Transverse colon (tissue), 4 donors: ENCODE data around the gene MEX3A. TPM values are rescaled to one million over a fixed set of nuclear protein-coding genes. Genes with fewer than 3 reads are reported as not detected.

Experiments
- DNase-seq: peaks from one replicate; pipeline ENCODE4 v3.0.0-alpha.2; 2019
- H3K27ac ChIP-seq, 4 donors: fragments of 200-600 bp; sonication (generic); 2 replicates each; pipeline ENCODE4 v1.5.1; 2016 to 2018; ENCODE audit warnings: inconsistent platforms in 4 of 4
- H3K27me3 ChIP-seq: fragments of 200-600 bp; sonication (generic); 2 replicates; pipeline ENCODE4 v1.5.1; 2017; ENCODE audit warnings: inconsistent platforms
- H3K36me3 ChIP-seq, 4 donors: fragments of 200-600 bp; sonication (generic); 2 replicates each; pipeline ENCODE4 v1.5.1; 2017 to 2019; ENCODE audit warnings: inconsistent platforms in 4 of 4
- H3K4me1 ChIP-seq, 4 donors: fragments of 200-600 bp; sonication (generic); 2 replicates each; pipeline ENCODE4 v1.5.1; 2017 to 2020; ENCODE audit warnings: inconsistent platforms in 4 of 4
- H3K4me3 ChIP-seq, 4 donors: fragments of 200-600 bp; sonication (generic); 1 replicate in 1 of 4; 2 replicates in 3 of 4; pipeline versions ENCODE4 v1.5.1 to v1.6.1; 2017 to 2019; ENCODE audit warnings: inconsistent platforms in 4 of 4
- H3K9me3 ChIP-seq, 2 donors: fragments of 200-600 bp; sonication (generic); 2 replicates each; pipeline ENCODE4 v1.5.1; 2017 to 2019; ENCODE audit warnings: inconsistent platforms in 2 of 2
- CTCF ChIP-seq, 5 experiments: fragments of 200-600 bp in 3 of 5; fragments of 450-650 bp in 2 of 5; sonication (generic) in 3 of 5; IDR thresholded peaks; 1 replicate in 2 of 5; 2 replicates in 3 of 5; pipeline ENCODE4 v1.5.1; 2016 to 2017; ENCODE audit warnings: antibody characterized with exemption in 5 of 5, inconsistent platforms in 3 of 5, mild to moderate bottlenecking in 2 of 5, moderate library complexity in 1 of 5
- EP300 ChIP-seq: sonication (generic); formaldehyde crosslinking; IDR thresholded peaks from one replicate; pipeline ENCODE4 v1.6.1; 2017; ENCODE audit warnings: antibody characterized with exemption, low read depth
- POLR2A ChIP-seq: fragments of 450-650 bp; IDR thresholded peaks from one replicate; pipeline ENCODE4 v1.6.1; 2016; ENCODE audit warnings: antibody characterized with exemption, mild to moderate bottlenecking, moderate library complexity
- POLR2AphosphoS5 ChIP-seq, 3 donors: sonication (generic); formaldehyde crosslinking; IDR thresholded peaks; one replicate each; pipeline ENCODE4 v1.6.1; 2016; ENCODE audit warnings: antibody characterized with exemption in 3 of 3
- WGBS, 2 donors: methylation state at CpG; one replicate each; pipeline ENCODE4 v1.1.5; 2018; ENCODE audit warnings: low coverage in 1 of 2; 5-methylcytosine and 5-hydroxymethylcytosine counted together
- in situ Hi-C, 4 donors: fragments of 200-750 bp; cut with MboI; loops; one replicate each; pipeline versions ENCODE4 v1.15.0 to v1.15.1; 2017; ENCODE audit warnings: low sequenced_read_pairs in 3 of 4, low pct_ligation_motif_present in 1 of 4, low pct_unique_long_range_greater_than_20kb in 1 of 4
- intact Hi-C: fragments of 100-400 bp; cut with DNase I; formaldehyde crosslinking; loops from one replicate; pipeline ENCODE4 v1.15.1; 2023; ENCODE audit warnings: low total_unique reads
- total RNA-seq, 4 donors: library from RNA; depleted of rRNA; stranded (reverse); fragments of >200 nt; gene quantifications; one replicate each; pipeline ENCODE4 v1.1.0, GENCODE V29; 2016

The MEX3A gene
- total RNA-seq, 4 donors from 2014 or later = 0.14 to 0.60 (median 0.48) TPM; not detected in 1

GRCh38 chr1:156124557-156125483, 42.6 kb upstream of the MEX3A start:
- DNase-seq = peak; percentile 81
- WGBS, 2 donors = 38 to 57% methylated on average over 5 to 17 of the region's 17 CpGs
- H3K36me3 ChIP-seq = no peaks in the 10 kb centered on the region
- H3K4me1 ChIP-seq = peaks cover 91 to 100% (median 98%) of the 10 kb centered on the region in 4 donors
- H3K27ac ChIP-seq = peak overlapping the region; percentile 96 to 100 (median 98)
- intact Hi-C loops (no loop called here), in situ Hi-C loops (no loop called here)
- H3K9me3 ChIP-seq = no peaks in the 10 kb centered on the region
- TF ChIP-seq POLR2AphosphoS5 (IDR thresholded peaks at IDR 0.05) = peak; percentile 54 to 75 (median 59)
- TF ChIP-seq CTCF (IDR thresholded peaks at IDR 0.05) = no peak
- peak; percentile 54 for TF ChIP-seq POLR2A
- TF ChIP-seq EP300 = no peak
- no peaks in the 10 kb centered on the region for H3K27me3 ChIP-seq
- H3K4me3 ChIP-seq = no peak overlapping the region

GRCh38 chr1:156123356-156124196, 41.3 kb upstream of the MEX3A start:
- in situ Hi-C loops (no loop called here), intact Hi-C loops (loop anchor here (2.0 kb wide), 1 partner anchor 19 kb away; no protein-coding TSS in a partner anchor)
- TF ChIP-seq POLR2A = peak; percentile 48
- peak in 4 of 5 experiments; percentile 22 to 28 (median 24) for TF ChIP-seq CTCF (IDR thresholded peaks at IDR 0.05)
- peak; percentile 64 for TF ChIP-seq EP300
- TF ChIP-seq POLR2AphosphoS5 (IDR thresholded peaks at IDR 0.05) = peak; percentile 85 to 90 (median 89)
- H3K36me3 ChIP-seq = no peaks in the 10 kb centered on the region
- H3K4me3 ChIP-seq = peak overlapping the region in 3 of 4 donors; percentile 6 to 37 (median 10)
- peak overlapping the region; percentile 96 to 100 (median 98) for H3K27ac ChIP-seq
- peaks cover 89 to 100% (median 98%) of the 10 kb centered on the region in 4 donors for H3K4me1 ChIP-seq
- WGBS, 2 donors = 0 to 13% methylated on average over 1 to 14 of the region's 14 CpGs
- DNase-seq = peak; percentile 95
- no peaks in the 10 kb centered on the region for H3K9me3 ChIP-seq
- H3K27me3 ChIP-seq = no peaks in the 10 kb centered on the region

- H3K9me3 ChIP-seq = no peaks in the 10 kb centered on the region
- H3K4me3 ChIP-seq = peak overlapping the region in 3 of 4 donors; percentile 6 to 37 (median 10)
- no peaks in the 10 kb centered on the region for H3K36me3 ChIP-seq
- H3K27ac ChIP-seq = peak overlapping the region; percentile 96 to 100 (median 98)
- H3K4me1 ChIP-seq = peaks cover 80 to 100% (median 98%) of the 10 kb centered on the region in 4 donors
- WGBS, 2 donors = 20 to 21% methylated on average over 3 to 14 of the region's 14 CpGs
- no peak for TF ChIP-seq EP300
- peak; percentile 67 for TF ChIP-seq POLR2A
- TF ChIP-seq POLR2AphosphoS5 (IDR thresholded peaks at IDR 0.05) = peak in 2 of 3 donors; percentile 29 to 66
- intact Hi-C loops = loop anchor here (2.0 kb wide), 1 partner anchor 18 kb away; no protein-coding TSS in a partner anchor
- in situ Hi-C loops = no loop called here
- DNase-seq = peak; percentile 79
- H3K27me3 ChIP-seq = no peaks in the 10 kb centered on the region
Observed at GRCh38 chr1:156122519-156123355, 40.5 kb upstream of the MEX3A start.

- H3K36me3 ChIP-seq = no peaks in the 10 kb centered on the region
- in situ Hi-C loops = no loop called here
Observed at GRCh38 chr1:156122086-156122485, 39.8 kb upstream of the MEX3A start.

More at GRCh38 chr1:156122086-156122485, 39.8 kb upstream of the MEX3A start:
- no peaks in the 10 kb centered on the region for H3K27me3 ChIP-seq
- H3K4me3 ChIP-seq = peak overlapping the region in 3 of 4 donors; percentile 6 to 37 (median 10)
- DNase-seq = no peak
- H3K27ac ChIP-seq = peak overlapping the region; percentile 96 to 100 (median 98)
- intact Hi-C loops = loop anchor here (2.0 kb wide), 1 partner anchor 17 kb away; no protein-coding TSS in a partner anchor
- H3K4me1 ChIP-seq = peaks cover 77 to 100% (median 99%) of the 10 kb centered on the region in 4 donors
- 17 to 41% methylated on average over 2 to 4 of the region's 4 CpGs for WGBS, 2 donors
- no peak for TF ChIP-seq EP300
- no peak for TF ChIP-seq POLR2AphosphoS5 (IDR thresholded peaks at IDR 0.05)
- no peak for TF ChIP-seq POLR2A
- TF ChIP-seq CTCF (IDR thresholded peaks at IDR 0.05) = no peak
- H3K9me3 ChIP-seq = no peaks in the 10 kb centered on the region
